HFFc6 (cell line): ENCODE data around the gene TNFSF9. TPM values are rescaled to one million over a fixed set of nuclear protein-coding genes. Genes with fewer than 3 reads are reported as not detected.
"Not testable (repeated sequence)": the region's sequence is repeated elsewhere in the genome, so short reads cannot be mapped to it uniquely, and the experiment has no call there.

ENCODE experiments used
- DNase-seq: peaks from one replicate; pipeline ENCODE4 v3.0.0-alpha.2; 2018
- H3K27ac Mint-ChIP-seq: 2 replicates; pipeline ENCODE4 v1.8.0; 2020; ENCODE audit warnings: mild to moderate bottlenecking, mixed read lengths
- H3K27me3 Mint-ChIP-seq: 2 replicates; pipeline ENCODE4 v1.8.0; 2021; ENCODE audit warnings: mild to moderate bottlenecking, moderate library complexity, mixed read lengths; ENCODE audit not compliant: insufficient read depth
- H3K36me3 Mint-ChIP-seq: 2 replicates; pipeline ENCODE4 v1.8.0; 2021; ENCODE audit warnings: low read depth, mixed read lengths
- H3K4me1 Mint-ChIP-seq: 2 replicates; pipeline ENCODE4 v1.8.0; 2020; ENCODE audit warnings: low read depth, mixed read lengths
- H3K4me3 Mint-ChIP-seq: 2 replicates; pipeline ENCODE4 v1.8.0; 2020; ENCODE audit warnings: mild to moderate bottlenecking, moderate library complexity, mixed read lengths
- H3K9me3 Mint-ChIP-seq: 2 replicates; pipeline ENCODE4 v1.8.0; 2020; ENCODE audit warnings: mild to moderate bottlenecking, mixed read lengths
- CTCF ChIP-seq: fragments of 200-600 bp; sonication (generic); IDR thresholded peaks from 2 replicates; pipeline ENCODE4 v1.5.0; 2021; ENCODE audit warnings: antibody characterized with exemption, mild to moderate bottlenecking
- total RNA-seq, 6 experiments: library from RNA; stranded (reverse); fragmentation: NEBNext Ultra II Directional; extraction: Animal tissue kit (Norgen Biotek cat#: 25700); gene quantifications; 2 replicates in 1 of 6; 3 replicates in 5 of 6; pipeline ENCODE4 v1.2.3, GENCODE V29; 2021

TNFSF9 gene
- total RNA-seq, 6 experiments from 2014 or later = 0.57 to 3.7 (median 3.2) TPM

GRCh38 chr19:6501740-6502648, 28.8 kb upstream of the TNFSF9 start, which contains the start of gene TUBB4A:
Gene TUBB4A (minus strand): TSS chr19:6502309. CDS start chr19:6502212, 97 bp downstream.
- no peaks in the 10 kb centered on the region for H3K4me1 Mint-ChIP-seq

GRCh38 chr19:6503407-6504201, 27.2 kb upstream of the TNFSF9 start:
- no peak overlapping the region for H3K27ac Mint-ChIP-seq
- no peak overlapping the region for H3K4me3 Mint-ChIP-seq
- no peaks in the 10 kb centered on the region for H3K36me3 Mint-ChIP-seq
- no peak for DNase-seq
- TF ChIP-seq CTCF = no peak
- no peaks in the 10 kb centered on the region for H3K9me3 Mint-ChIP-seq
- no peaks in the 10 kb centered on the region for H3K4me1 Mint-ChIP-seq
- H3K27me3 Mint-ChIP-seq = peaks cover 17% of the 10 kb centered on the region

More at GRCh38 chr19:6501740-6502648, 28.8 kb upstream of the TNFSF9 start, which contains the start of gene TUBB4A:
- TF ChIP-seq CTCF = no peak
- H3K9me3 Mint-ChIP-seq = no peaks in the 10 kb centered on the region
- no peaks in the 10 kb centered on the region for H3K36me3 Mint-ChIP-seq
- no peak for DNase-seq
- H3K27me3 Mint-ChIP-seq = peaks cover 16% of the 10 kb centered on the region
- H3K27ac Mint-ChIP-seq = no peak within 1 kb of the TSS
- H3K4me3 Mint-ChIP-seq = no peak within 1 kb of the TSS

- not testable (repeated sequence) for H3K27ac Mint-ChIP-seq, DNase-seq, H3K4me1 Mint-ChIP-seq, H3K9me3 Mint-ChIP-seq, H3K36me3 Mint-ChIP-seq, H3K27me3 Mint-ChIP-seq, H3K4me3 Mint-ChIP-seq
Observed at GRCh38 chr19:6508028-6508771, 22.6 kb upstream of the TNFSF9 start.

- no peak overlapping the region for H3K4me3 Mint-ChIP-seq
- no peak overlapping the region for H3K27ac Mint-ChIP-seq
- H3K4me1 Mint-ChIP-seq = no peaks in the 10 kb centered on the region
- no peaks in the 10 kb centered on the region for H3K9me3 Mint-ChIP-seq
- no peak for TF ChIP-seq CTCF
- H3K36me3 Mint-ChIP-seq = no peaks in the 10 kb centered on the region
- no peak for DNase-seq
- peaks cover 7% of the 10 kb centered on the region for H3K27me3 Mint-ChIP-seq
Observed at GRCh38 chr19:6509118-6509971, 21.5 kb upstream of the TNFSF9 start.

GRCh38 chr19:6510618-6511017, 20.2 kb upstream of the TNFSF9 start:
- no peaks in the 10 kb centered on the region for H3K4me1 Mint-ChIP-seq
- no peak overlapping the region for H3K4me3 Mint-ChIP-seq
- no peaks in the 10 kb centered on the region for H3K9me3 Mint-ChIP-seq
- no peak overlapping the region for H3K27ac Mint-ChIP-seq
- TF ChIP-seq CTCF = no peak
- no peak for DNase-seq
- H3K27me3 Mint-ChIP-seq = peaks cover 9% of the 10 kb centered on the region
- no peaks in the 10 kb centered on the region for H3K36me3 Mint-ChIP-seq
